Thymus (tissue), 11 donors: ENCODE data around the gene CCDC17. TPM values are rescaled to one million over a fixed set of nuclear protein-coding genes. Genes with fewer than 3 reads are reported as not detected.
"Not testable (repeated sequence)": the region's sequence is repeated elsewhere in the genome, so short reads cannot be mapped to it uniquely, and the experiment has no call there.

ENCODE experiments used
- DNase-seq, 9 donors: peaks; one replicate each; pipeline ENCODE4 v3.0.0-alpha.2; 2013; ENCODE audit warnings: low spot score in 9 of 9, low read depth in 6 of 9, missing footprints in 1 of 9
- H3K27ac ChIP-seq, 2 donors: one replicate each; pipeline ENCODE4 v1.5.1; 2013; ENCODE audit warnings: control low read depth in 1 of 2, low read depth in 1 of 2, low read length in 1 of 2, mild to moderate bottlenecking in 1 of 2, moderate library complexity in 1 of 2
- H3K27me3 ChIP-seq, 2 donors: one replicate each; pipeline ENCODE4 v1.5.1; 2013; ENCODE audit warnings: low read length in 1 of 2; ENCODE audit not compliant: control insufficient read depth in 2 of 2, insufficient read depth in 1 of 2
- H3K36me3 ChIP-seq, 2 donors: one replicate each; pipeline ENCODE4 v1.5.1; 2013; ENCODE audit warnings: low read length in 1 of 2, mild to moderate bottlenecking in 1 of 2, moderate library complexity in 1 of 2; ENCODE audit not compliant: control insufficient read depth in 2 of 2, insufficient read depth in 2 of 2
- H3K4me1 ChIP-seq, 2 donors: one replicate each; pipeline ENCODE4 v1.5.1; 2013; ENCODE audit warnings: low read length in 2 of 2; ENCODE audit not compliant: control insufficient read depth in 2 of 2, insufficient read depth in 2 of 2
- H3K4me3 ChIP-seq, 2 donors: one replicate each; pipeline ENCODE4 v1.5.1; 2013; ENCODE audit warnings: low read length in 2 of 2, control low read depth in 1 of 2, mild to moderate bottlenecking in 1 of 2
- H3K9me3 ChIP-seq, 2 donors: one replicate each; pipeline ENCODE4 v1.5.1; 2013; ENCODE audit warnings: low read length in 1 of 2, mild to moderate bottlenecking in 1 of 2; ENCODE audit not compliant: control insufficient read depth in 2 of 2, insufficient read depth in 1 of 2
- WGBS: extraction: QIAGEN DNeasy Blood & Tissue Kit; methylation state at CpG from one replicate; pipeline ENCODE4 v1.1.7; 2013; 5-methylcytosine and 5-hydroxymethylcytosine counted together
- polyA plus RNA-seq: library from polyadenylated mRNA; stranded (reverse); fragments of 200-250 nt; gene quantifications from one replicate; pipeline ENCODE4 v1.2.3, GENCODE V29; 2013
- total RNA-seq: library from RNA; stranded (reverse); fragments of 120-200 nt; gene quantifications from one replicate; pipeline ENCODE4 v1.2.4, GENCODE V29; 2013
- donor health status: healthy.

The CCDC17 gene
- total and polyA plus RNA-seq, 2 donors: 0.90 to 3.4 TPM

- H3K36me3 ChIP-seq: peaks cover 59 to 93% of the 10 kb centered on the region in 2 donors
- DNase-seq: no peak
- no peak overlapping the region for H3K27ac ChIP-seq
- no peaks in the 10 kb centered on the region for H3K4me1 ChIP-seq
- no peaks in the 10 kb centered on the region for H3K27me3 ChIP-seq
- WGBS: 85% methylated on average over 8 of the region's 8 CpGs
- no peak overlapping the region for H3K4me3 ChIP-seq
- H3K9me3 ChIP-seq: no peaks in the 10 kb centered on the region
Measured at GRCh38 chr1:45612941-45613579, 10.8 kb downstream of the CCDC17 start.

- Histone ChIP-seq H3K27me3 (no peaks in the 10 kb centered on the region), H3K4me1 (no peaks in the 10 kb centered on the region), H3K4me3 (no peak overlapping the region), H3K9me3 (no peaks in the 10 kb centered on the region), H3K36me3 (peaks cover 49 to 92% of the 10 kb centered on the region in 2 donors), H3K27ac (no peak overlapping the region)
- no peak for DNase-seq
- WGBS: 99% methylated on average over 10 of the region's 10 CpGs
Measured at GRCh38 chr1:45610589-45611226, 13.1 kb downstream of the CCDC17 start.

- no peak overlapping the region for H3K27ac ChIP-seq
- H3K4me1 ChIP-seq: no peaks in the 10 kb centered on the region
- 76% methylated on average over 5 of the region's 5 CpGs for WGBS
- no peaks in the 10 kb centered on the region for H3K27me3 ChIP-seq
- peaks cover 38 to 83% of the 10 kb centered on the region in 2 donors for H3K36me3 ChIP-seq
- no peak overlapping the region for H3K4me3 ChIP-seq
- no peaks in the 10 kb centered on the region for H3K9me3 ChIP-seq
- no peak for DNase-seq
Measured at GRCh38 chr1:45608175-45609156, 15.4 kb downstream of the CCDC17 start.

GRCh38 chr1:45607404-45608074 is 16.3 kb downstream of the CCDC17 start:
- Histone ChIP-seq H3K36me3 (peaks cover 34 to 81% of the 10 kb centered on the region in 2 donors), H3K9me3 (no peaks in the 10 kb centered on the region), H3K4me1 (no peaks in the 10 kb centered on the region), H3K4me3 (no peak overlapping the region), H3K27me3 (no peaks in the 10 kb centered on the region), H3K27ac (no peak overlapping the region)
- 85% methylated on average over 6 of the region's 6 CpGs for WGBS
- no peak for DNase-seq

- DNase-seq: no peak
- Histone ChIP-seq H3K27me3 (no peaks in the 10 kb centered on the region), H3K27ac (no peak overlapping the region), H3K4me3 (no peak overlapping the region), H3K4me1 (no peaks in the 10 kb centered on the region), H3K9me3 (no peaks in the 10 kb centered on the region), H3K36me3 (peaks cover 27 to 56% of the 10 kb centered on the region in 2 donors)
- WGBS: 95% methylated on average over 2 of the region's 2 CpGs
Measured at GRCh38 chr1:45604239-45604638, 19.6 kb downstream of the CCDC17 start.

- H3K36me3 ChIP-seq: peaks cover 11 to 54% of the 10 kb centered on the region in 2 donors
- H3K9me3 ChIP-seq, H3K27me3 ChIP-seq, H3K27ac ChIP-seq, H3K4me1 ChIP-seq, H3K4me3 ChIP-seq, DNase-seq: not testable (repeated sequence)
- 99% methylated on average over 8 of the region's 8 CpGs for WGBS
Measured at GRCh38 chr1:45596765-45597164, 27.1 kb downstream of the CCDC17 start.

GRCh38 chr1:45594412-45594811 is 29.4 kb downstream of the CCDC17 start:
- H3K27me3 ChIP-seq: no peaks in the 10 kb centered on the region
- H3K9me3 ChIP-seq: no peaks in the 10 kb centered on the region
- H3K4me1 ChIP-seq: no peaks in the 10 kb centered on the region
- 97% methylated on average over 4 of the region's 4 CpGs for WGBS
- no peak overlapping the region for H3K27ac ChIP-seq
- DNase-seq: no peak
- no peak overlapping the region for H3K4me3 ChIP-seq
- peaks cover 15 to 66% of the 10 kb centered on the region in 2 donors for H3K36me3 ChIP-seq

- no peak overlapping the region for H3K27ac ChIP-seq
- no peak for DNase-seq
- H3K9me3 ChIP-seq: no peaks in the 10 kb centered on the region
- H3K4me1 ChIP-seq: peaks cover 12 to 14% of the 10 kb centered on the region in 2 donors
- no peak overlapping the region for H3K4me3 ChIP-seq
- no peaks in the 10 kb centered on the region for H3K27me3 ChIP-seq
- 84% methylated on average over 1 of the region's 1 CpG for WGBS
- peaks cover 16 to 45% of the 10 kb centered on the region in 2 donors for H3K36me3 ChIP-seq
Measured at GRCh38 chr1:45589861-45590260, 34.0 kb downstream of the CCDC17 start.
